Measurements from ENCODE around the gene SHROOM3. TPM values are rescaled to one million over a fixed set of nuclear protein-coding genes. Genes with fewer than 3 reads are reported as not detected.

SHROOM3 gene
- total and polyA plus RNA-seq, 12 donors = 1.1 to 16.2 (median 8.8) TPM

DNA sequence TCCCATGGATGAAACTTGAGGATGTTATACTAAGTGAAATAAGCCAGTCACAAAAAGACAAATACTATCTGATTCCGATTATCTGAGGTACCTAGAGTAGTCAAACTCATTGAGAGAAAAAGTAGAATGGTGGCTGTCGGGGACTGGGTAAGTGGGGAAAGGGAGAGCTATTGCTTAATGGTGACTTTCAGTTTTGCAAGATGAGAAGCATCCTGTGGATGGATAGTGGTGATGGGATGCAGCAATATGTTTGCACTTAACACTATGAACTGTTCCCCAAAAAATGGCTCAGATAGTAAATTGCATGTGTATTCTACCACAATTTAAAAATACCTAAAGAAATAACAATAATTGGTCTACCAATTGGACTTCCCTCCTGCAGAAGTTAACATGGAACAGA is 181.5 kb downstream of the SHROOM3 start:
- Histone ChIP-seq H3K4me1 (replicated peaks in 1 of 2) (peaks cover 0 to 6% of the 10 kb centered on the region in 2 donors), H3K9me3 (replicated peaks in 1 of 3) (no peaks in the 10 kb centered on the region), H3K4me3 (no peak overlapping the region), H3K36me3 (replicated peaks in 1 of 2) (no peaks in the 10 kb centered on the region), H3K27me3 (no peaks in the 10 kb centered on the region), H3K27ac (no peak overlapping the region)
- intact Hi-C loops (cut with DNase I) = no loop called here
- TF ChIP-seq, protein P1, sequence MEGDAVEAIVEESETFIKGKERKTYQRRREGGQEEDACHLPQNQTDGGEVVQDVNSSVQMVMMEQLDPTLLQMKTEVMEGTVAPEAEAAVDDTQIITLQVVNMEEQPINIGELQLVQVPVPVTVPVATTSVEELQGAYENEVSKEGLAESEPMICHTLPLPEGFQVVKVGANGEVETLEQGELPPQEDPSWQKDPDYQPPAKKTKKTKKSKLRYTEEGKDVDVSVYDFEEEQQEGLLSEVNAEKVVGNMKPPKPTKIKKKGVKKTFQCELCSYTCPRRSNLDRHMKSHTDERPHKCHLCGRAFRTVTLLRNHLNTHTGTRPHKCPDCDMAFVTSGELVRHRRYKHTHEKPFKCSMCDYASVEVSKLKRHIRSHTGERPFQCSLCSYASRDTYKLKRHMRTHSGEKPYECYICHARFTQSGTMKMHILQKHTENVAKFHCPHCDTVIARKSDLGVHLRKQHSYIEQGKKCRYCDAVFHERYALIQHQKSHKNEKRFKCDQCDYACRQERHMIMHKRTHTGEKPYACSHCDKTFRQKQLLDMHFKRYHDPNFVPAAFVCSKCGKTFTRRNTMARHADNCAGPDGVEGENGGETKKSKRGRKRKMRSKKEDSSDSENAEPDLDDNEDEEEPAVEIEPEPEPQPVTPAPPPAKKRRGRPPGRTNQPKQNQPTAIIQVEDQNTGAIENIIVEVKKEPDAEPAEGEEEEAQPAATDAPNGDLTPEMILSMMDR (IDR thresholded peaks at IDR 0.05) = no peak
- TF ChIP-seq POLR2A (IDR thresholded peaks at IDR 0.05) = no peak
- 85 to 93% (median 89%) methylated on average over 2 of the region's 2 CpGs for WGBS, 4 donors
- DNase-seq = no peak

DNA sequence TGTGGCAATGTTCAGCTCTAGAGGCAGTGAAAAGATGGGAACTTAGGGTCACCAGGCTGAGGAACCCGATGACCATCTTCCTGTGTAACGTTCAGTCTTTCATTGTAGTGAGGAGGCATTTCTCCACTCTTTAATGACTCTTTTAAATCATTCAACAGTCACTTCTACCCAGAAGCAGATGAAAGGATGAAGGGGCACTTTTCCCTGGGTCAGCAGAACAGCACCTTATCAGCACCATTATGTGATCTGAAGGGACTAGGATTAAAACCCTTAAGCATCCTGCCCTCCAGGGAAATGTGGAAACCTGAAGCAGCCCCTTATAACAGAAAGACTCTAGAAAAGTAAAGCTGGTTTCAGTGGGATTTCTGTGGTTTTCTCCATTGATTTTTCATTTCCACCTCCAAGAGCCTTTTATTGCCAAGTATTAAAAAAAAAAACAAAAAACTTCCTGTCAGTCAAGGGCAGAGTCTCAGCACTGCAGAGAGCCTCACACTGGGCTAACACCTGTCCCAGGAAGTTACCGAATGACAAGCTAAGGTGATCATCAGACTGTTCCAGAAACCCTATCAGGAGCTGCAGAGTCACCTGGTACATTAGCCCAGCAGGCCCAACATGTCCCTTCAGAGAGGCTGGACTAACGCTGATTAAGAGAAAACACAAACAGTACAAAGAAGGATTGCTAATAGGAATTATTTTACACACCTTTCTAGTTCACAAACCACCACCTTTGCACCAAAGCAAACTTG is 185.9 kb downstream of the SHROOM3 start:
- 60 to 83% (median 73%) methylated on average over 4 of the region's 4 CpGs for WGBS, 4 donors
- no peak overlapping the region for H3K27ac ChIP-seq

DNA sequence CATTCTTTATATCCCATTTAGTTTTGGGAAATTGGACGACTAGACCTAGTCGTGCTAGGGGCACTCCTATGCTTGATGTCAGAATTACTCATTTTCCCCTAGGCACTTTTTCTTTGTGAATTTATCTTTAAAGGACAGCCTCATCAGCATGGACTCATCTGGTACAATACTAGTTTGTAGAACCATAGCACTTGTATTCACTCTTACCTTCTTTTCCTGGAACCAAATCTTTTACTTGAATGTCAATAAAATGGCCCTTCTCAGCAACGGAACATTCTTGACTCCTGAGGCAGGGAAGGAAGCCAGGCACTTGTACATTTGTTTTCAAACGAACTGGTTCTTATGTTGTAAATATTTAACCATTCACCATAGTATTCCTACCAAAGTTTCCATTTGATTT is 187.1 kb downstream of the SHROOM3 start:
- H3K27me3 ChIP-seq = no peaks in the 10 kb centered on the region
- H3K4me3 ChIP-seq = no peak overlapping the region
- no peaks in the 10 kb centered on the region for H3K36me3 ChIP-seq (replicated peaks in 1 of 2)
- H3K27ac ChIP-seq = no peak overlapping the region
- WGBS, 4 donors = 77 to 87% (median 81%) methylated on average over 4 of the region's 4 CpGs
- TF ChIP-seq POLR2A (IDR thresholded peaks at IDR 0.05) = no peak
- TF ChIP-seq, protein P1 (IDR thresholded peaks at IDR 0.05) = no peak
- H3K4me1 ChIP-seq (replicated peaks in 1 of 2) = peaks cover 0 to 17% of the 10 kb centered on the region in 2 donors
- H3K9me3 ChIP-seq (replicated peaks in 1 of 3) = no peaks in the 10 kb centered on the region
- no peak for DNase-seq
- intact Hi-C loops (cut with DNase I) = no loop called here

More for the DNA sequence above, 185.9 kb downstream of the SHROOM3 start:
- peaks cover 0 to 17% of the 10 kb centered on the region in 2 donors for H3K4me1 ChIP-seq (replicated peaks in 1 of 2)
- no peak for DNase-seq
- no peak for TF ChIP-seq POLR2A (IDR thresholded peaks at IDR 0.05)
- TF ChIP-seq, protein P1 (IDR thresholded peaks at IDR 0.05) = no peak
- no peaks in the 10 kb centered on the region for H3K27me3 ChIP-seq
- no peaks in the 10 kb centered on the region for H3K9me3 ChIP-seq (replicated peaks in 1 of 3)
- no peaks in the 10 kb centered on the region for H3K36me3 ChIP-seq (replicated peaks in 1 of 2)
- intact Hi-C loops (cut with DNase I) = no loop called here
- no peak overlapping the region for H3K4me3 ChIP-seq

DNA sequence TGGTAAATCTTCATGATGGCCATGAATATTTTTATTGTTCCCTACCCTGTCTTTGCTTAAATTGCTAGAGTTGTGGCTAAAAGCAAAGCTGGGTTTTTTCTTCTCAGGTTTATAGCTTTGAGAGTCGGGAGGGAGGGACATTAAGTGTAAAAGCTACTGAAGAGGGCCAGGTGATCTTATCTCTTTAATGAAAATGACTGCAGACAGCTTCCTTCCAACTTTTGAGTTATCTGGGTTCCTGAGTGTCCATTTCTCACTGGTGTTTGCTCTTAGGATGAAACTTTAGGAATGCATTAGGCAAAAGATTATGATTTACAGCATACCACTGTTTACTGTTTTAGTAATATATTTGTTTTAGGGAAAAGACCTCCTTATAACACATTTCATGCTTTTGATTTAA is 187.7 kb downstream of the SHROOM3 start:
- intact Hi-C loops (cut with DNase I) = no loop called here
- no peaks in the 10 kb centered on the region for H3K36me3 ChIP-seq (replicated peaks in 1 of 2)
- H3K4me1 ChIP-seq (replicated peaks in 1 of 2) = peaks cover 0 to 17% of the 10 kb centered on the region in 2 donors
- no peak for TF ChIP-seq POLR2A (IDR thresholded peaks at IDR 0.05)
- TF ChIP-seq, protein P1 (IDR thresholded peaks at IDR 0.05) = no peak
- DNase-seq = no peak
- no peak overlapping the region for H3K4me3 ChIP-seq
- 66 to 76% (median 66%) methylated on average over 1 of the region's 1 CpG for WGBS, 4 donors
- H3K27me3 ChIP-seq = no peaks in the 10 kb centered on the region
- H3K27ac ChIP-seq = no peak overlapping the region
- no peaks in the 10 kb centered on the region for H3K9me3 ChIP-seq (replicated peaks in 1 of 3)

Measured in adrenal gland (tissue), 12 donors.